ENCODE measurements around the gene SYNPO. TPM values are rescaled to one million over a fixed set of nuclear protein-coding genes. Genes with fewer than 3 reads are reported as not detected.

Gene SYNPO
- polyA plus RNA-seq, 1 of the 3 experiments (the other 2 are of a cell fraction), result 5.1 TPM

DNA sequence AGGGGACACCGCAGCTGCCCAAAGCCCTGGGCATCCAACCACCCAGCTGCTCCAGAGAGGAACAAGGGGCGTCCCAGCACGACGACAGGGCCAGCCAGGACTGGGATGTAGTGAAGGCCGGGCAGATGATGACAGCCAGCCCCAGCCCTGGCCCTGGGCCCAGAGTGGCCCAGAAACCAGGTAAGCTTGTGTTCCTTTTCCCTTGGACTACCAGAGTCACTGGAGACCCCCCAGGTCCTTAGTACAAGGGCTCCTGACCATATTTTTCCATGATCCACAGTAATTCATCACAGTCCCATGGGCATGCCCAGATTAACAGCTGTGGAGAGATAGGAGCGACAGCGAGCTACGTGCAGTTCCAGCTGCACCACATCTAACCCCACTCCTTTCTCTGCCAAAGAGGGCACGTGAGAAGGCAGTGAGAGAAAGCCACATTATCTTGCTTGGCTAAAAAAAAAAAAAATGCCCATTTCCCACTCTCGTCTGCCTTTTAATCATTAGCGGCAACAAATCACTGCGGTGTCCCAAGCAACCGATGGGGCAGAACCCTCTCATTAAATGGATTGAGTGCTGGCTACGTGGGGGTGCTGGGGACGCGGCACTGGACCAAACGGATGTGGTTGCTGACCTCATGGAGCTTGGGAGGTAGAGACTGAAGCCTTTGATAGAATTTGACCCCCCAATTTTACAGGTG is 21.7 kb upstream of the SYNPO start:
- CTCF ChIA-PET, result interaction anchor here (0.6 to 4.4 kb wide), 9 partner anchors 11 to 160 kb away, joined by 3 to 14 read pairs (median 3); no protein-coding TSS in a partner anchor
- Histone ChIP-seq H2AFZ (ENCODE audit: low read depth) (no peak overlapping the region), H3K27ac (ENCODE audit: low read depth in 2 of 2, low read length in 1 of 2) (peak overlapping the region in 1 of 2 experiments; percentile 89; a peak in 2 of 4 replicates)

DNA sequence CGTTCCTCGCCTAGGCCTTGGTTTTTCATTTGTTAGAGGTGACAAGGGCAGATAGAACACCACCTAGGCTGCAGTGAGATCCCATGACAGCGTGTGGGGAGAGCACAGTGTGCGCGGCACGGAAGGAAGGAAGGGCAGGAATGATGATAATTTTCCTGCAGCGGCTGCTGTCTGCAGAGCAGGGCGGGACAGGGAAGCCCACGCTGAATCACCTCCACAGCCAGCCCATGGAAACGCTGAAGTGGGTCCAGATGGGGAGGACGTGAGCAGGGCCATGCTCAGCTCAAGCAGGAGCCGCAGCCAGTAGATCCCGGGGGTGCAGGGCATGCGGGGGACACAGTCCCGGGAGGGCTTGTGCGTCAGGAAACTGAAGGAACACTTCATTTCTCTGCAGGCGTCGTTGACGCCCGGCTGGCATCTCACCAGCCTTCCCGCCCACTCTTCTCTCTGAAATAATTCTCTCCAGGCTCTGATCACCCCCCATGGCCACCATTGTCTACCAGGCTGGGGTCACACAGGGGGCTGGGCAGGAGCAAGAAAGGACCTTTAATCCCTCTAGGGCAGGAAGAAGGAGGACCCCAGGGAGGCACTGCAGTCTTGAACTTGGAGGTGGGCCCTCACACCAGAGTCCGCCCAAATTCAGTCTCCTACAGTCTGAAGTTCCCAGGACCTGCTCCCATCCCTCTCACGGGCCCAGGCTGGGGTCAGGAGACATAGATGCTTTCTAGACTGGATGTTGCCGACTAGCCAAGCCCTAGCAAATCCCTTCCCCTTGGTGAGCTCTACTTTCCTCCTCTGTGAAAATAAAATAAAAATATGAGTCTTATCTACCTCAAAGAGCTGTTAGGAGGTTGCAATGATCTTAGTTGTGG is 20.9 kb upstream of the SYNPO start:
- H3K4me2 ChIP-seq, result no peak overlapping the region
- no peaks in the 10 kb centered on the region for H3F3A ChIP-seq (replicated peaks; ENCODE audit: insufficient read depth)
- H3K9me2 ChIP-seq, result no peaks in the 10 kb centered on the region
- no peaks in the 10 kb centered on the region for H3K9me3 ChIP-seq
- no peaks in the 10 kb centered on the region for H3K27me3 ChIP-seq (ENCODE audit: insufficient read depth)
- H3K36me3 ChIP-seq (replicated peaks in 1 of 2; ENCODE audit: control insufficient read depth in 1 of 2, insufficient read depth in 2 of 2, low read length in 1 of 2), result peaks cover 0 to 13% of the 10 kb centered on the region in 2 experiments
- 90% methylated on average over 21 of the region's 24 CpGs for WGBS (ENCODE audit: low lambda C conversion rate)
- DNase-seq, result no peak
- H3K4me1 ChIP-seq (ENCODE audit: control insufficient read depth in 1 of 2, insufficient read depth in 2 of 2, low read depth in 1 of 2, low read length in 1 of 2), result peaks cover 9 to 74% of the 10 kb centered on the region in 2 experiments; a peak in 3 of 4 replicates
- ChIA-PET CTCF (interaction anchor here (0.6 to 4.4 kb wide), 8 partner anchors 12 to 161 kb away, joined by 3 to 14 read pairs (median 4); no protein-coding TSS in a partner anchor), POLR2A (interaction anchor here (0.9 to 2.3 kb wide), 5 partner anchors 11 to 38 kb away, joined by 3 to 9 read pairs (median 4); no protein-coding TSS in a partner anchor)
- H3K9ac ChIP-seq, result no peak overlapping the region
- peak overlapping the region in 1 of 2 experiments; percentile 89; a peak in 2 of 4 replicates for H3K27ac ChIP-seq (ENCODE audit: low read depth in 2 of 2, low read length in 1 of 2)
- H3K79me2 ChIP-seq (ENCODE audit: insufficient read depth), result no peaks in the 10 kb centered on the region
- H4K20me1 ChIP-seq (ENCODE audit: insufficient read depth), result no peaks in the 10 kb centered on the region
- H2AFZ ChIP-seq (ENCODE audit: low read depth), result no peak overlapping the region
- TF ChIP-seq TEAD4 (IDR thresholded peaks at IDR 0.05; ENCODE audit: borderline replicate concordance, insufficient read depth), result no peak
- H3K4me3 ChIP-seq (ENCODE audit: low read depth in 2 of 2, low read length in 1 of 2), result no peak overlapping the region

More for the DNA sequence above, 21.7 kb upstream of the SYNPO start:
- H3K9me3 ChIP-seq, result no peaks in the 10 kb centered on the region
- H3K79me2 ChIP-seq (ENCODE audit: insufficient read depth), result no peaks in the 10 kb centered on the region
- H3K4me3 ChIP-seq (ENCODE audit: low read depth in 2 of 2, low read length in 1 of 2), result no peak overlapping the region
- H3K9me2 ChIP-seq, result no peaks in the 10 kb centered on the region
- POLR2A ChIA-PET, result interaction anchor here (0.9 to 2.3 kb wide), 6 partner anchors 12 to 39 kb away, joined by 3 to 9 read pairs (median 4); no protein-coding TSS in a partner anchor
- peaks cover 0 to 13% of the 10 kb centered on the region in 2 experiments for H3K36me3 ChIP-seq (replicated peaks in 1 of 2; ENCODE audit: control insufficient read depth in 1 of 2, insufficient read depth in 2 of 2, low read length in 1 of 2)
- DNase-seq, result peak; percentile 61
- no peak overlapping the region for H3K4me2 ChIP-seq
- WGBS (ENCODE audit: low lambda C conversion rate), result 91% methylated on average over 17 of the region's 17 CpGs
- TF ChIP-seq EP300 (IDR thresholded peaks at IDR 0.05; ENCODE audit: borderline replicate concordance in 1 of 2, low read depth in 1 of 2, low read length in 1 of 2) (peak in 1 of 2 experiments; percentile 35; a peak in 1 of 4 replicates), GATA2 (CRISPR knock-in tag; IDR thresholded peaks at IDR 0.05) (peak; percentile 42; the same call in 1 of the 2 replicates), CHD2 (IDR thresholded peaks at IDR 0.05; ENCODE audit: low read length, partially characterized antibody) (peak; percentile 17), FOXJ3 (CRISPR knock-in tag; IDR thresholded peaks at IDR 0.05) (no peak), TEAD4 (IDR thresholded peaks at IDR 0.05; ENCODE audit: borderline replicate concordance, insufficient read depth) (no peak), RFX5 (IDR thresholded peaks at IDR 0.05; ENCODE audit: low read length) (no peak), MEF2A (IDR thresholded peaks at IDR 0.05; ENCODE audit: borderline replicate concordance, low read depth) (no peak), NRF1 (IDR thresholded peaks at IDR 0.05; ENCODE audit: low read depth, low read length) (no peak), MXI1 (IDR thresholded peaks at IDR 0.05; ENCODE audit: low read depth, low read length) (peak; percentile 53; the same call in 1 of the 2 replicates)
- TF ChIP-seq, protein P1, sequence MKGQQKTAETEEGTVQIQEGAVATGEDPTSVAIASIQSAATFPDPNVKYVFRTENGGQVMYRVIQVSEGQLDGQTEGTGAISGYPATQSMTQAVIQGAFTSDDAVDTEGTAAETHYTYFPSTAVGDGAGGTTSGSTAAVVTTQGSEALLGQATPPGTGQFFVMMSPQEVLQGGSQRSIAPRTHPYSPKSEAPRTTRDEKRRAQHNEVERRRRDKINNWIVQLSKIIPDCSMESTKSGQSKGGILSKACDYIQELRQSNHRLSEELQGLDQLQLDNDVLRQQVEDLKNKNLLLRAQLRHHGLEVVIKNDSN (IDR thresholded peaks at IDR 0.05; ENCODE audit: borderline replicate concordance, low read depth), result no peak
- peaks cover 9 to 76% of the 10 kb centered on the region in 2 experiments; a peak in 3 of 4 replicates for H3K4me1 ChIP-seq (ENCODE audit: control insufficient read depth in 1 of 2, insufficient read depth in 2 of 2, low read depth in 1 of 2, low read length in 1 of 2)
- no peaks in the 10 kb centered on the region for H3K27me3 ChIP-seq (ENCODE audit: insufficient read depth)
- H3K9ac ChIP-seq, result no peak overlapping the region
- no peaks in the 10 kb centered on the region for H4K20me1 ChIP-seq (ENCODE audit: insufficient read depth)
- H3F3A ChIP-seq (replicated peaks; ENCODE audit: insufficient read depth), result no peaks in the 10 kb centered on the region

Data from SK-N-SH (cell line).